ENCODE results near the gene IRF5.

GRCh38 chr7:128889121-128889520, 48.6 kb upstream of the IRF5 start:
- TF ChIP-seq CTCF (IDR thresholded peaks at IDR 0.05) (no peak), TCF7L2 (IDR thresholded peaks at IDR 0.05; ENCODE audit: low read depth, low read length) (no peak), POLR2AphosphoS5 (IDR thresholded peaks at IDR 0.05; ENCODE audit: low read depth, low read length) (no peak), REST (IDR thresholded peaks at IDR 0.05; ENCODE audit: insufficient read depth in 1 of 2, low read depth in 2 of 2, low read length in 1 of 2) (no peak)
